Mesendoderm (in vitro differentiated cells): ENCODE measurements around the gene DNM3.

Experiments
- DNase-seq: peaks from one replicate; pipeline ENCODE4 v3.0.0; 2013
- H2AK5ac ChIP-seq: 2 replicates; pipeline ENCODE4 v1.6.1; 2013; ENCODE audit warnings: low read length, inconsistent platforms
- H2BK120ac ChIP-seq: 2 replicates; pipeline ENCODE4 v1.6.1; 2013; ENCODE audit warnings: low read depth, mild to moderate bottlenecking, low read length, moderate library complexity, mixed read lengths
- H2BK15ac ChIP-seq: replicated peaks from 2 replicates; pipeline ENCODE4 v1.6.1; 2013; ENCODE audit warnings: low read depth, mild to moderate bottlenecking, moderate library complexity
- H2BK5ac ChIP-seq: 2 replicates; pipeline ENCODE4 v1.6.1; 2013; ENCODE audit warnings: low read length, inconsistent platforms
- H3K18ac ChIP-seq: 2 replicates; pipeline ENCODE4 v1.6.1; 2013; ENCODE audit warnings: mild to moderate bottlenecking, low read length, mixed read lengths
- H3K23ac ChIP-seq: one replicate; pipeline ENCODE4 v1.6.1; 2013; ENCODE audit warnings: low read length
- H3K27ac ChIP-seq: 2 replicates; pipeline ENCODE4 v1.5.1; 2013; ENCODE audit warnings: low read depth, mild to moderate bottlenecking, inconsistent platforms, low read length, moderate library complexity
- H3K27me3 ChIP-seq: 2 replicates; pipeline ENCODE4 v1.6.1; 2013; ENCODE audit warnings: low read length, control low read depth, mild to moderate bottlenecking, inconsistent platforms; ENCODE audit not compliant: insufficient read depth, poor library complexity
- H3K36me3 ChIP-seq: 2 replicates; pipeline ENCODE4 v1.6.1; 2013; ENCODE audit warnings: low read length, inconsistent platforms; ENCODE audit not compliant: control insufficient read depth, insufficient read depth
- H3K4ac ChIP-seq: one replicate; pipeline ENCODE4 v1.6.1; 2013; ENCODE audit warnings: low read depth, mild to moderate bottlenecking, low read length, moderate library complexity
- H3K4me1 ChIP-seq: 2 replicates; pipeline ENCODE4 v1.6.1; 2013; ENCODE audit warnings: low read depth, low read length, inconsistent platforms; ENCODE audit not compliant: control insufficient read depth
- H3K4me2 ChIP-seq: 2 replicates; pipeline ENCODE4 v1.6.1; 2013; ENCODE audit warnings: low read length
- H3K4me3 ChIP-seq: 2 replicates; pipeline ENCODE4 v1.5.1; 2013; ENCODE audit warnings: mild to moderate bottlenecking, low read length
- H3K56ac ChIP-seq: one replicate; pipeline ENCODE4 v1.6.1; 2013; ENCODE audit warnings: low read length
- H3K79me1 ChIP-seq: 2 replicates; pipeline ENCODE4 v1.6.1; 2013; ENCODE audit warnings: low read length, inconsistent platforms
- H3K79me2 ChIP-seq: 2 replicates; pipeline ENCODE4 v1.6.1; 2013; ENCODE audit warnings: mild to moderate bottlenecking, low read length; ENCODE audit not compliant: control insufficient read depth, insufficient read depth
- H3K9ac ChIP-seq: 2 replicates; pipeline ENCODE4 v1.6.1; 2013; ENCODE audit warnings: low read length, inconsistent platforms
- H4K5ac ChIP-seq: one replicate; pipeline ENCODE4 v1.6.1; 2013; ENCODE audit warnings: low read length
- H4K8ac ChIP-seq: one replicate; pipeline ENCODE4 v1.6.1; 2013; ENCODE audit warnings: low read depth, mild to moderate bottlenecking, control low read depth, low read length, moderate library complexity
- WGBS: extraction: QIAGEN DNeasy Blood & Tissue Kit; methylation state at CpG from one replicate; pipeline ENCODE4 v1.1.7; 2013; ENCODE audit warnings: low lambda C conversion rate, missing lambda C conversion rate; ENCODE audit not compliant: insufficient coverage; ENCODE audit errors: extremely low coverage; 5-methylcytosine and 5-hydroxymethylcytosine counted together

Gene DNM3

GRCh38 chr1:171904778-171905450 is 63.6 kb downstream of the DNM3 start:
- H3K36me3 ChIP-seq: no peaks in the 10 kb centered on the region
- no peak overlapping the region for H2BK5ac ChIP-seq
- DNase-seq: no peak
- no peak overlapping the region for H2AK5ac ChIP-seq
- H3K79me2 ChIP-seq: no peaks in the 10 kb centered on the region
- no peak overlapping the region for H3K56ac ChIP-seq
- no peak overlapping the region for H3K4me2 ChIP-seq
- H2BK120ac ChIP-seq: no peak overlapping the region
- H2BK15ac ChIP-seq: no peak overlapping the region
- H3K4me1 ChIP-seq: no peaks in the 10 kb centered on the region
- no peak overlapping the region for H4K8ac ChIP-seq
- no peaks in the 10 kb centered on the region for H3K27me3 ChIP-seq
- H3K79me1 ChIP-seq: no peaks in the 10 kb centered on the region
- no peak overlapping the region for H3K27ac ChIP-seq
- no peak overlapping the region for H3K18ac ChIP-seq
- no CpG with 5 or more reads among the region's 5 CpGs for WGBS
- H3K4me3 ChIP-seq: no peak overlapping the region
- no peak overlapping the region for H4K5ac ChIP-seq
- no peak overlapping the region for H3K4ac ChIP-seq
- no peak overlapping the region for H3K9ac ChIP-seq
- no peak overlapping the region for H3K23ac ChIP-seq

GRCh38 chr1:171909711-171910110 is 68.4 kb downstream of the DNM3 start:
- no peak overlapping the region for H3K9ac ChIP-seq
- no peak overlapping the region for H2BK120ac ChIP-seq
- no peak overlapping the region for H3K4ac ChIP-seq
- no peak overlapping the region for H3K4me3 ChIP-seq
- no peaks in the 10 kb centered on the region for H3K36me3 ChIP-seq
- no peak overlapping the region for H4K8ac ChIP-seq
- H4K5ac ChIP-seq: no peak overlapping the region
- H3K56ac ChIP-seq: no peak overlapping the region
- no peak overlapping the region for H2AK5ac ChIP-seq
- H3K27ac ChIP-seq: no peak overlapping the region
- H3K4me2 ChIP-seq: no peak overlapping the region
- H3K23ac ChIP-seq: no peak overlapping the region
- H2BK15ac ChIP-seq: no peak overlapping the region
- H3K4me1 ChIP-seq: peaks cover 3% of the 10 kb centered on the region
- no peak overlapping the region for H2BK5ac ChIP-seq
- H3K27me3 ChIP-seq: no peaks in the 10 kb centered on the region
- H3K18ac ChIP-seq: no peak overlapping the region
- no peaks in the 10 kb centered on the region for H3K79me2 ChIP-seq
- no CpG with 5 or more reads among the region's 5 CpGs for WGBS
- no peaks in the 10 kb centered on the region for H3K79me1 ChIP-seq
- DNase-seq: no peak

GRCh38 chr1:171910786-171911185 is 69.5 kb downstream of the DNM3 start:
- Histone ChIP-seq H2BK120ac (no peak overlapping the region), H3K4me1 (peaks cover 3% of the 10 kb centered on the region), H3K4ac (no peak overlapping the region), H3K18ac (no peak overlapping the region), H3K4me3 (no peak overlapping the region), H2BK15ac (no peak overlapping the region), H3K79me1 (no peaks in the 10 kb centered on the region), H3K79me2 (no peaks in the 10 kb centered on the region), H4K8ac (no peak overlapping the region), H3K9ac (no peak overlapping the region), H3K4me2 (no peak overlapping the region), H3K27ac (no peak overlapping the region), H3K27me3 (no peaks in the 10 kb centered on the region), H4K5ac (no peak overlapping the region), H3K36me3 (no peaks in the 10 kb centered on the region), H2BK5ac (no peak overlapping the region), H3K23ac (no peak overlapping the region), H3K56ac (no peak overlapping the region), H2AK5ac (no peak overlapping the region)
- peak; percentile 11 for DNase-seq
- WGBS: no CpG with 5 or more reads among the region's 2 CpGs

GRCh38 chr1:171911506-171911905 is 70.2 kb downstream of the DNM3 start:
- H3K56ac ChIP-seq: no peak overlapping the region
- H3K79me1 ChIP-seq: no peaks in the 10 kb centered on the region
- no peaks in the 10 kb centered on the region for H3K27me3 ChIP-seq
- no peak overlapping the region for H2AK5ac ChIP-seq
- peaks cover 3% of the 10 kb centered on the region for H3K4me1 ChIP-seq
- H3K4me2 ChIP-seq: no peak overlapping the region
- WGBS: no CpG with 5 or more reads among the region's 8 CpGs
- H3K18ac ChIP-seq: no peak overlapping the region
- no peak overlapping the region for H3K23ac ChIP-seq
- H3K4ac ChIP-seq: no peak overlapping the region
- peak; percentile 72 for DNase-seq
- no peak overlapping the region for H3K4me3 ChIP-seq
- H2BK15ac ChIP-seq: no peak overlapping the region
- H4K8ac ChIP-seq: no peak overlapping the region
- no peaks in the 10 kb centered on the region for H3K36me3 ChIP-seq
- no peaks in the 10 kb centered on the region for H3K79me2 ChIP-seq
- no peak overlapping the region for H3K9ac ChIP-seq
- H2BK120ac ChIP-seq: no peak overlapping the region
- H3K27ac ChIP-seq: no peak overlapping the region
- no peak overlapping the region for H2BK5ac ChIP-seq
- no peak overlapping the region for H4K5ac ChIP-seq

- Histone ChIP-seq H2AK5ac (no peak overlapping the region), H3K23ac (no peak overlapping the region), H2BK15ac (no peak overlapping the region), H3K4me2 (no peak overlapping the region), H4K8ac (no peak overlapping the region), H2BK120ac (no peak overlapping the region), H3K27me3 (no peaks in the 10 kb centered on the region), H3K36me3 (no peaks in the 10 kb centered on the region), H3K27ac (no peak overlapping the region), H2BK5ac (no peak overlapping the region), H4K5ac (no peak overlapping the region), H3K18ac (no peak overlapping the region), H3K79me2 (no peaks in the 10 kb centered on the region), H3K4me1 (peaks cover 3% of the 10 kb centered on the region), H3K79me1 (no peaks in the 10 kb centered on the region), H3K9ac (no peak overlapping the region), H3K56ac (no peak overlapping the region), H3K4ac (no peak overlapping the region), H3K4me3 (no peak overlapping the region)
- no peak for DNase-seq
- WGBS: no CpG with 5 or more reads among the region's 2 CpGs
Observed at GRCh38 chr1:171912509-171913175, 71.3 kb downstream of the DNM3 start.
